SU-DHL-6 (cell line): ENCODE results near the gene DOCK9.

ENCODE experiments used
- H2AFZ ChIP-seq: fragments of 200-600 bp; sonication (generic); 2 replicates; pipeline ENCODE4 v1.6.1; 2014; ENCODE audit warnings: low read depth, mild to moderate bottlenecking, moderate library complexity, mixed read lengths, antibody characterized with exemption, low read length; ENCODE audit not compliant: severe bottlenecking
- H3F3A ChIP-seq: fragments of 200-600 bp; shearing (Covaris generic); 2 replicates; pipeline ENCODE4 v1.6.0; 2016; ENCODE audit warnings: antibody characterized with exemption, mild to moderate bottlenecking; ENCODE audit not compliant: insufficient read depth
- H3K27ac ChIP-seq: fragments of 200-600 bp; sonication (generic); 2 replicates; pipeline ENCODE4 v1.5.1; 2016; ENCODE audit warnings: low read depth, mild to moderate bottlenecking, low read length, moderate library complexity, mixed read lengths
- H3K27me3 ChIP-seq: fragments of 200-600 bp; sonication (generic), shearing (Covaris generic); 2 replicates; pipeline ENCODE4 v1.6.0; 2014; ENCODE audit warnings: mild to moderate bottlenecking, low read length
- H3K36me3 ChIP-seq: fragments of 200-600 bp; sonication (generic); 2 replicates; pipeline ENCODE4 v1.6.1; 2014; ENCODE audit warnings: mild to moderate bottlenecking, low read length, mixed read lengths
- H3K4me2 ChIP-seq: fragments of 300-600, 200-600 bp; shearing (Covaris generic), sonication (generic); 2 replicates; pipeline ENCODE4 v1.6.0; 2014; ENCODE audit warnings: low read length, low read depth, mild to moderate bottlenecking; ENCODE audit not compliant: poor library complexity, severe bottlenecking
- H3K4me3 ChIP-seq: fragments of 200-600 bp; sonication (generic); 2 replicates; pipeline ENCODE4 v1.5.1; 2014; ENCODE audit warnings: antibody characterized with exemption, low read length, mild to moderate bottlenecking, mixed read lengths; ENCODE audit not compliant: insufficient read depth, poor library complexity, severe bottlenecking
- H3K79me2 ChIP-seq: fragments of 200-600 bp; sonication (generic); 2 replicates; pipeline ENCODE4 v1.6.1; 2014; ENCODE audit warnings: mild to moderate bottlenecking, low read length, moderate library complexity; ENCODE audit not compliant: insufficient read depth
- H3K9ac ChIP-seq: fragments of 200-600 bp; sonication (generic); 2 replicates; pipeline ENCODE4 v1.7.0; 2014; ENCODE audit warnings: mild to moderate bottlenecking, low read length
- H3K9me2 ChIP-seq: fragments of 200-600 bp; sonication (generic); replicated peaks from 2 replicates; pipeline ENCODE4 v1.6.1; 2014; ENCODE audit warnings: low read length; ENCODE audit not compliant: insufficient read depth
- H3K9me3 ChIP-seq: fragments of 200-600 bp; sonication (generic); 2 replicates; pipeline ENCODE4 v1.6.1; 2014; ENCODE audit warnings: low read length, mixed read lengths; ENCODE audit not compliant: insufficient read depth
- H4K20me1 ChIP-seq: fragments of 200-600 bp; sonication (generic); 2 replicates; pipeline ENCODE4 v1.6.1; 2014; ENCODE audit warnings: low read depth, mild to moderate bottlenecking, antibody characterized with exemption, low read length, moderate library complexity, mixed read lengths
- CTCF ChIP-seq: fragments of 200-600 bp; sonication (generic); IDR thresholded peaks from one replicate; pipeline ENCODE4 v1.5.1; 2017; ENCODE audit warnings: antibody characterized with exemption, mild to moderate bottlenecking, low read length, moderate library complexity; ENCODE audit not compliant: insufficient read depth, poor library complexity, severe bottlenecking
- EZH2phosphoT487 ChIP-seq: fragments of 200-600 bp; sonication (generic), shearing (Covaris generic); conservative IDR thresholded peaks from 2 replicates; pipeline ENCODE4 v1.6.1; 2018; ENCODE audit warnings: mild to moderate bottlenecking, antibody characterized with exemption, low read length, moderate library complexity, mixed read lengths

The DOCK9 gene

GRCh38 chr13:98963917-98964316, 13.9 kb downstream of the DOCK9 start:
- Histone ChIP-seq H3K36me3 (no peaks in the 10 kb centered on the region), H3K79me2 (no peaks in the 10 kb centered on the region), H3K9ac (no peak overlapping the region), H3K4me3 (no peak overlapping the region), H3K27ac (no peak overlapping the region), H3K9me2 (no peaks in the 10 kb centered on the region), H3K4me2 (no peak overlapping the region), H3K9me3 (no peaks in the 10 kb centered on the region), H2AFZ (no peak overlapping the region), H3K27me3 (no peaks in the 10 kb centered on the region), H3F3A (no peaks in the 10 kb centered on the region), H4K20me1 (no peaks in the 10 kb centered on the region; the same call in 1 of the 2 replicates)
- no peak for TF ChIP-seq CTCF
- TF ChIP-seq EZH2phosphoT487: no peak

GRCh38 chr13:98962901-98963590, 14.8 kb downstream of the DOCK9 start:
- no peaks in the 10 kb centered on the region for H3K27me3 ChIP-seq
- H2AFZ ChIP-seq: no peak overlapping the region

GRCh38 chr13:98961503-98962105, 16.3 kb downstream of the DOCK9 start:
- TF ChIP-seq CTCF: no peak
- TF ChIP-seq EZH2phosphoT487: no peak
- no peaks in the 10 kb centered on the region for H3F3A ChIP-seq

More at GRCh38 chr13:98962901-98963590, 14.8 kb downstream of the DOCK9 start:
- H3K79me2 ChIP-seq: no peaks in the 10 kb centered on the region
- H4K20me1 ChIP-seq: no peaks in the 10 kb centered on the region; the same call in 1 of the 2 replicates
- H3K27ac ChIP-seq: no peak overlapping the region
- no peak overlapping the region for H3K4me2 ChIP-seq
- no peak overlapping the region for H3K9ac ChIP-seq
- no peak for TF ChIP-seq EZH2phosphoT487
- TF ChIP-seq CTCF: no peak
- no peaks in the 10 kb centered on the region for H3K9me2 ChIP-seq
- no peaks in the 10 kb centered on the region for H3K36me3 ChIP-seq
- no peaks in the 10 kb centered on the region for H3F3A ChIP-seq
- H3K4me3 ChIP-seq: no peak overlapping the region
- H3K9me3 ChIP-seq: no peaks in the 10 kb centered on the region

More at GRCh38 chr13:98961503-98962105, 16.3 kb downstream of the DOCK9 start:
- no peaks in the 10 kb centered on the region for H3K36me3 ChIP-seq
- H3K27ac ChIP-seq: no peak overlapping the region
- no peaks in the 10 kb centered on the region for H3K79me2 ChIP-seq
- no peak overlapping the region for H3K9ac ChIP-seq
- H3K27me3 ChIP-seq: no peaks in the 10 kb centered on the region
- H3K9me3 ChIP-seq: no peaks in the 10 kb centered on the region
- no peak overlapping the region for H2AFZ ChIP-seq
- no peak overlapping the region for H3K4me3 ChIP-seq
- H3K9me2 ChIP-seq: no peaks in the 10 kb centered on the region
- no peak overlapping the region for H3K4me2 ChIP-seq
- no peaks in the 10 kb centered on the region; the same call in 1 of the 2 replicates for H4K20me1 ChIP-seq
